Mesangial cell (primary cell): ENCODE data around the gene INPP5A. TPM values are rescaled to one million over a fixed set of nuclear protein-coding genes. Genes with fewer than 3 reads are reported as not detected.

Experiments used
- total RNA-seq: library from RNA; depleted of rRNA; stranded (reverse); fragments of >200 nt; gene quantifications from 2 replicates; pipeline ENCODE4 v1.2.3, GENCODE V29; 2015

Gene INPP5A, protein sequence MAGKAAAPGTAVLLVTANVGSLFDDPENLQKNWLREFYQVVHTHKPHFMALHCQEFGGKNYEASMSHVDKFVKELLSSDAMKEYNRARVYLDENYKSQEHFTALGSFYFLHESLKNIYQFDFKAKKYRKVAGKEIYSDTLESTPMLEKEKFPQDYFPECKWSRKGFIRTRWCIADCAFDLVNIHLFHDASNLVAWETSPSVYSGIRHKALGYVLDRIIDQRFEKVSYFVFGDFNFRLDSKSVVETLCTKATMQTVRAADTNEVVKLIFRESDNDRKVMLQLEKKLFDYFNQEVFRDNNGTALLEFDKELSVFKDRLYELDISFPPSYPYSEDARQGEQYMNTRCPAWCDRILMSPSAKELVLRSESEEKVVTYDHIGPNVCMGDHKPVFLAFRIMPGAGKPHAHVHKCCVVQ
- total RNA-seq, result 44.4 and 48.1 TPM in 2 replicates

DNA sequence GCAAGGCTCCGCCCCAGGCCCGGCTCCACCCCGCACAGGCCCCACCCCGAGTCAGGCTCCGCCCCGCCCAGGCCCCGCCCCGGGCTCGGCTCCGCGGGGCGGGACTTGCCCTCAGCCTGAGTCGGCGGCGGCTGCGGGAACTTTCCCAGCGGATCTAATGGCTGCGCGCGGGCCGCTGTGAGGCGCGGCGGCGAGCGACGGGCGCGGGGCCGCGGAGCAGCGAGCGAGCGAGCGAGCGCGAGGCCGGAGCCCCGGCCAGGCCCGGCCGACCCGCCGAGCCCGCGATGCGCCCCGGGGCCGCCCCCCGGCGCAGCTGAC, at the start of gene INPP5A:
TSS of gene INPP5A (plus strand) at position 104 of the 318 bp plus-strand sequence. CDS start 310 bp downstream, outside the sequence.

DNA sequence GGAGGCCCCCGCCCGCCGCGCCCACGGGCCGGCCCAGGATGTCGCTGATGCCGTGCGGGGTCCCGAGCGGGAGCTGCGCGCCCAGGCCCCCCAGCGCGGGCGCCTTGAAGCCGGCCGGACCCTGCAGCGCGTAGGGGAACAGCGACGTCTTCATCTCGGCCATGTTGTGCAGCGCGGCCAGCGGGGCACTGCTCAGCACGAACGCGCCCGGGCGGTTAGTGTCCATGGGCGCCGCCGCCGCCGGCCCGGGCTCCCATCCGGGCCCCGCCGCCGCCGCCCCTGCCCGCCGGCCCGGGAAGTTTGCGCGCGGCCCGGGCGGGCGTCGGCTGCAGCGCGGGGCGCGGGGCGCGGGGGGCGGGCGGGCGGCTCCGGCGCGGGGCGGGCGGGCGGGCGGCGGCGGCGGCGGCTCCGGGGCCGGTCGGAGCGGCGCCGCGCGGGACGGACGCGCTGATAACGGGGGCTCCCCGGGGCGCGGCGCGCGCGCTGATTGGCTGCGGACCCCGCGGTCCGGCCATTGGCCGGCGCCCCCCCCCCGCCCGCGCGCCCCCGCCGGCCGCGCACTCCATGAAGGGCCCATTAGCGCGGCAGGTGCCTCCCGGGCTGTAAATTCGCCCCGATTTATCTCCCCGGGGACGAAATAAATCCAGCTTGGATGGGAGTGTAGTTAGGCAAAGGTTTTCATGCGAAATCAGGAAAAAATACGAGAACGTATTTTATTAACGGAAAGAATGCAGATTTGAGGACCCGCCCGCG, 248.3 kb downstream of the INPP5A start, which contains the start of gene NKX6-2:
TSS of gene NKX6-2 (minus strand) at position 425 of the 753 bp plus-strand sequence. CDS start at position 226, 199 bp downstream.

Other genes starting within 250 kb of the INPP5A start
- 13.0 and 13.1 TPM in 2 replicates for gene STK32C, start 229.8 kb upstream of the INPP5A start, total RNA-seq
- gene LRRC27, start 205.6 kb upstream of the INPP5A start, total RNA-seq, result 5.1 and 7.1 TPM in 2 replicates
- gene PWWP2B, start 140.6 kb upstream of the INPP5A start, total RNA-seq, result 7.0 and 18.0 TPM in 2 replicates
- 0.16 and 0.76 TPM in 2 replicates for gene NKX6-2, start 248.4 kb downstream of the INPP5A start, total RNA-seq